Measurements from ENCODE around the gene MOB4.
"Not testable (repeated sequence)": the region's sequence is repeated elsewhere in the genome, so short reads cannot be mapped to it uniquely, and the experiment has no call there.

The MOB4 gene

DNA sequence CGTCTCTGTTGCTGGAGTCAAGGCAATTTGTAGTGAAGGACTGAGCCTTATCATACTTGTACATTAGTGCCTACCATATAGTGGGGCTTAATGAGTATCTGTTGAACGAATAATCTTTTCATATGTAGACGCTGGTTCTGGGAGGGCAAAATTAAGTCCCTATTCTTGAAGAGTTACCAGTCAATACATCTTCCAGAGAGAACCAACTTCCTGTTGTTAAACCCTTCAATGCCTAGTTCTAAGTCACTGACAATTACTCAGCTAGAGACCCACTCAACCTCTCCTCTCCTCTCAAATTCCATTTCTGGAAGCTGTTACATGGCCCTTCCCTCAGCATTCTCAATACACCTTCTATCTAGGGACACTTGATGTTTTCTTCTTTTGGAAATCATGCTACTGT lies 1.1 kb upstream of the MOB4 start:
- DNase-seq (ENCODE audit: low read depth): no peak

DNA sequence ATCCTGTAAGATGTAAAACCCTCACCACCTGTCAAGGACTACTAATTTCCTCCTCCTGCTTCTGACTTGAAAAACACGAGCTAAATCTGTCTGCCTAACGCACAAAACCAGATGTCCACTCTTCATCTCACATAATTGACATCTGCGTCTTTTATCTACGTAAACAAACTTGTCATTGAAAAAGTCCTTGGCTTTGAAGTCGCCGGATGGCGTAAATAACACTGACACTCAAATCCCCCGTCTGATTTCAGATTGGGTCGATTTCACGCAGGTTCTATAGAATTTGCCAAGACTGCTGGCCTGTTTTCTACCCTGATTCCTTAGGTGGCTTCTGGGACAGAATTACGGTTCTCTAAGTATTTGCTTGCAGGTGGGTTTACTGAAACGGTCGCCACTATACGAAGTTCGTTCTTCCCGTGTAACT lies 539 bp upstream of the MOB4 start:
- DNase-seq (ENCODE audit: low read depth): no peak

- DNase-seq (ENCODE audit: low read depth): no peak
Measured at GRCh38 chr2:197516393-197516761, 511 bp downstream of the MOB4 start.

DNA sequence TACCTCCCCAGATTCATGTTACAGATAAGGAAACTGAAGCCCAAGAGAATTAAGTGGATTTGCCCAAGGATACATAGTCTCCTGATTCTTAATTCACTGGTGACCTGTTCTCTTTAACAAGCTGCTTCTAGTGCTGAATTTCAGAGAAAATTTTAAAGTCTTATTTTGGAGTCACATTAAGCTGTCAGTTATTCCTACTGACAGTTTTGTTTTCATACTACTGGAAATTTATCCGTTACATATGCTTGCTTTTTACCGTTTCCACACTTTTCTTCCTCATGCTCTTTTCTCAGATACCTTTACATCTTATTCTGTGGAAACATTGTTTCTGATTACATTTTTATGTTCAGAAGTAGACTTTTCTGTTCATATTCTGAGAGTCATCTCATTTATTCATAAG lies 1.3 kb downstream of the MOB4 start:
- DNase-seq (ENCODE audit: low read depth): no peak

- DNase-seq (ENCODE audit: low read depth): no peak
Measured at GRCh38 chr2:197538412-197538811, 22.5 kb downstream of the MOB4 start.

- DNase-seq (ENCODE audit: low read depth): no peak
Measured at GRCh38 chr2:197539734-197540133, 23.9 kb downstream of the MOB4 start.

DNA sequence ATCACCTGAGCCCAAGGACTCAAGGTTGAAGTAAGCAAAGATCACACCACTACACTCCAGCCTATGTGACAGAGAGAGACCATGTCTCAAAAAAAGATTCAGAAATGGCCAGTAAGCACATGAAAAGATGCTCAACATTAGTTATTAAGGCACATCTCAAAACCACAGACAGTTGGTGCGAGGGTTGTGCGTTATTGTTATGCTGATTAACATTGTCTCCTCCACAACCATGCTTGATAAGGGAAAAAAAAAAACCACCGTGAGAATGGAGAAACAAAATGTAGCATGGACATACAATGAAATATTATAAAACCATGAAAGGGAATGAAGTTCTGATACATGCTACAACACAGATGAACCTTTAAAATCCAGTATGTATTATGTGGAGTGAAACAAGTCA lies 27.3 kb downstream of the MOB4 start:
- DNase-seq (ENCODE audit: low read depth): no peak

DNA sequence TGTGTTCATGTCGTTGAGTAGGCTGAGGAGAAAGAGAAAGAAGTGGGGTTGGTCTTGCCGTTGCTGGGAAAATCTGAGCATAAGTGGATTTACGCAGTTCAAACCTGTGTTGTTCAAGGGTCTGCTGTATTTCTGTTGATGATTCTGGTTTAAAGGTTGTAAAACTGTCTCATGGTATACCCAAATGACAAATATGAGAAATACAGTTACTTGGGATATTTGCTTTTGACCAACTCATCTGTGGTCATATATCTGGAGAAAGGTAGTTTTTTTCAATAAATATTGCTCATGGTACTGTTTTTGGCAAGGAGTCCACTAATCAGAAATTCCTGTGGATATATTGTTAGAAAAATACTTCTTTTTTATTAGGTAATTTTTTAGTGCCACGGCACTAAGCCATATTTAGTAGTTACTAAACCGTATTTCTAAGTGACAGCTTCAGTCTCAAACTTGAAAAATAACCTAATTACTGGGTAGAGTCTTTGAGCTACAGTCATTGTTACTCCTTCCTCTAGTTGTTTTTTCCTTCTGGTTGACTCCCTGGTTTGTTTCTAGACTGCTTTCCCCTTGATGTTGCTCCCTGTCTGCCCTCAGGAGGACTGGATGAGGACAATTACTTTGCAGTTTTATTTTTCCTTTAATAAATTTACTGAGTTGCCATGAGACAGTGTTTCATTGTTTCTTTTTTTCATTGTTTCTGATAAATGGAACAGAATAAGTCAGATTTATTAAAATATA lies 31.5 kb downstream of the MOB4 start:
- DNase-seq (ENCODE audit: low read depth): no peak

DNA sequence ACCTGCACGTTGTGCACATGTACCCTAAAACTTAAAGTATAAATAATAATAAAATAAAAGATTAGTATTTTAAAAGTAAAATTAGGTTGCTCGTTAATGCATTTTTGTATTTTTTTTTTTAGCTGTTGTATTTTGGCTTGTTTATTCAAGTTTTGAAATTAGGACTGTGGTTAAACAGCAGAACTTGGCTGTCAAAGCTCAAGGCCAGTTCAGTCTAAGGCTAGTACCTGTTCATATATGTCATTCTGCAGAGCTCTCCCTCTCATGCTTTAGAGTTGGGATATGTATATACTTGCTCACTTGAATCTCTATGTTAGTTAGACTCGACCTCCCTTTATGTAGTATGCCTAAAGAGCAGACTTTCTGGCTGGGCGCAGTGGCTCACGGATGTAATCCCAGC lies 32.7 kb downstream of the MOB4 start:
- no peak for DNase-seq (ENCODE audit: low read depth)

GRCh38 chr2:197551260-197551659 lies 35.4 kb downstream of the MOB4 start:
- DNase-seq (ENCODE audit: low read depth): not testable (repeated sequence)

GRCh38 chr2:197555467-197555866 lies 39.6 kb downstream of the MOB4 start:
- DNase-seq (ENCODE audit: low read depth): no peak

- DNase-seq (ENCODE audit: low read depth): no peak
Measured at GRCh38 chr2:197556456-197556855, 40.6 kb downstream of the MOB4 start.

DNA sequence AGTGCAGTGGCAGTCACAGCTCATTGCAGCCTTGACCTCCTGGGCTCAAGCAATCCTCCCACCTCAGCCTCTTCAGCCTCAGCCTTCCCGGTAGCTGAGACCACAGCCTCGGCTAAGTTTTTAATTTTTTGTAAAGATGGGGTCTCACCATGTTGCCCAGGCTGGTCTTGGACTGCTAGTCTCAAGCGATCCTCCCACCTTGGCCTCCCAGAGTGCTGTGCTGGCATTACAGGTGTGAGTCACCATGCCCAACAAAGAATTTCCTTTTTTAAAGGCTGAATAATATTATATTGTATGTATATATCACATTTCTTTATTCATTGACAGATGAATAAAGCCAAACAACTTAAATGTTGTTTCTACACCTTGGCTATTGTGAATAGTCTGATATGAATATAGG lies 42.5 kb downstream of the MOB4 start:
- DNase-seq (ENCODE audit: low read depth): no peak

- no peak for DNase-seq (ENCODE audit: low read depth)
Measured at GRCh38 chr2:197559681-197560080, 43.8 kb downstream of the MOB4 start.

- DNase-seq (ENCODE audit: low read depth): no peak
Measured at GRCh38 chr2:197560146-197560665, 44.3 kb downstream of the MOB4 start.

GRCh38 chr2:197571627-197572271 lies 55.9 kb downstream of the MOB4 start:
- DNase-seq (ENCODE audit: low read depth): no peak

DNA sequence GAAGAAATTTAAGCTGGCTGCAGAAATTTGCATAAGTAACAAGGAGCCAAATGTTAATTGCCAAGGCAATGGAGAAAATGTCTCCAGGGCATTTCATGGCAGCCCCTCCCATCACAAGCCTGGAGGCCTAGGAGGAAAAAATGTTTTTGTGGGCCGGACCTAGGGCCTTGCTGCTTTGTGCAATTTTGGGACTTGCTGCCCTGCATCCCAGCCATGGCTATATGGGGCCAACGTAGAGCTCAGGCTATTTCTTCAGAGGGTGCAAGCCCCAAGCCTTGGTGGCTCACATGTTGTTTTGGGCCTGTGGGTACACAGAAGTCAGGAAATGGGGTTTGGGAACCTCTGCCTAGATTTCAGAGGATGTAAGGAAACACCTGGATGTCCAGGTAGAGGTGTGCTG lies 57.7 kb downstream of the MOB4 start:
- DNase-seq (ENCODE audit: low read depth): no peak

GRCh38 chr2:197575987-197576386 lies 60.1 kb downstream of the MOB4 start:
- DNase-seq (ENCODE audit: low read depth): no peak

DNA sequence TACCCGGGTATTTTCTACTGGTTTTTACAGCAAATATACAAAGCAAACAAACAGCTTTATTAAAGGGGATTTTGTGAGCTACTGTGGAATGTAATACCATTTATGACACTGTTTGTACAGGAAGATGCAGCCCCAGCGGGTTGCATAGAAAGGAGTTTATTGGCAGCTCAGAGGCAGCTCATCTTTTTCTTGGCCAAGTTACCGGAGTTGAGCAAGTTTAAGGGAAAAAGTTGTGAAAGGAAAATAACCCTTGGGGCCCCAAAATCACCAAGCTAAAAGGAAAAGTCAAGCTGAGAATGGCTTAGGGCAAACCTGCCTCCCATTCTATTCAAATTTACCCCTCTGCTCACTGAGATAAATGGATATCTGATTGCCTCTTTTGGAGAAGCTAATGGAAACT lies 60.8 kb downstream of the MOB4 start:
- DNase-seq (ENCODE audit: low read depth): no peak

- no peak for DNase-seq (ENCODE audit: low read depth)
Measured at GRCh38 chr2:197577446-197577845, 61.6 kb downstream of the MOB4 start.

DNA sequence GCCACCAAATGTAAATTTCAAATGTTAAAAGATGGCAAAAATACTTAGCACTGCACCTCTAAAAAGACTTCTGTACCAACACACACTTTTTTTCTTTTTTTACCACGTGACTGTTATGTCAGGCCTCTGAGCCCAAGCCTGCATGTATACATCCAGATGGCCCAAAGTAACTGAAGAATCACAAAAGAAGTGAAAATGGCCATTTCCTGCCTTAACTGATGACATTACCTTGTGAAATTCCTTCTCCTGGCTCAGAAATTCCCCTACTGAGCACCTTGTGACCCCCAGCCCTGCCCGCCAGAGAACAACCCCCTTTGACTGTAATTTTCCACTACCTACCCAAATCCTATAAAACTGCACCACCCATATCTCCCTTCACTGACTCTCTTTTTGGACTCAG lies 62.4 kb downstream of the MOB4 start:
- not testable (repeated sequence) for DNase-seq (ENCODE audit: low read depth)

GRCh38 chr2:197580166-197580565 lies 64.3 kb downstream of the MOB4 start:
- DNase-seq (ENCODE audit: low read depth): not testable (repeated sequence)

DNA sequence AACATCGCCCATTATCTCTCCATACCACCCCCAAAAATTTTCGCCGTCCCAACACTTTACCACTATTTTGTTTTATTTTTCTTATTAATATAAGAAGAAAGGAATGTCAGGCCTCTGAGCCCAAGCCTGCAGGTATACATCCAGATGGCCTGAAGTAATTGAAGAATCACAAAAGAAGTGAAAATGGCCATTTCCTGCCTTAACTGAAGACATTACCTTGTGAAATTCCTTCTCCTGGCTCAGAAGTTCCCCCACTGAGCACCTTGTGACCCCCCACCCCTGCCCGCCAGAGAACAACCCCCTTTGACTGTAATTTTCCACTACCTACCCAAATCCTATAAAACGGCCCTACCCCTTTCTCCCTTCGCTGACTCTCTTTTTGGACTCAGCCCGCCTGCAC lies 71.4 kb downstream of the MOB4 start:
- DNase-seq (ENCODE audit: low read depth): not testable (repeated sequence)

All from stimulated activated CD8-positive, alpha-beta memory T cell treated with anti-CD3 and anti-CD28 coated beads, Interleukin-4, amount 100 ng/mL, for 24 hours (primary cell).